ENCODE results near the gene RBM33.
"Not testable (repeated sequence)": the region's sequence is repeated elsewhere in the genome, so short reads cannot be mapped to it uniquely, and the experiment has no call there.

RBM33 gene

GRCh38 chr7:155665079-155665956 lies 20.9 kb downstream of the RBM33 start:
- DNase-seq, result no peak

- DNase-seq, result no peak
These were observed 21.5 kb downstream of the RBM33 start for GRCh38 chr7:155665957-155666287.

- DNase-seq, result no peak
These were observed 22.9 kb downstream of the RBM33 start for GRCh38 chr7:155667241-155667829.

GRCh38 chr7:155669717-155670505 lies 25.4 kb downstream of the RBM33 start:
- DNase-seq, result no peak

GRCh38 chr7:155670521-155670920 lies 26.1 kb downstream of the RBM33 start:
- no peak for DNase-seq

GRCh38 chr7:155674556-155674955 lies 30.1 kb downstream of the RBM33 start:
- DNase-seq, result no peak

GRCh38 chr7:155676052-155676451 lies 31.6 kb downstream of the RBM33 start:
- DNase-seq, result no peak

- no peak for DNase-seq
These were observed 33.2 kb downstream of the RBM33 start for GRCh38 chr7:155677688-155678087.

- no peak for DNase-seq
These were observed 35.7 kb downstream of the RBM33 start for GRCh38 chr7:155680124-155680523.

- no peak for DNase-seq
These were observed 36.4 kb downstream of the RBM33 start for GRCh38 chr7:155680864-155681263.

- no peak for DNase-seq
These were observed 37.2 kb downstream of the RBM33 start for GRCh38 chr7:155681663-155682062.

GRCh38 chr7:155682484-155682883 lies 38.0 kb downstream of the RBM33 start:
- DNase-seq, result no peak

GRCh38 chr7:155683098-155683497 lies 38.6 kb downstream of the RBM33 start:
- DNase-seq, result no peak

GRCh38 chr7:155683714-155684113 lies 39.3 kb downstream of the RBM33 start:
- DNase-seq, result no peak

GRCh38 chr7:155684543-155684942 lies 40.1 kb downstream of the RBM33 start:
- DNase-seq, result no peak

- no peak for DNase-seq
These were observed 40.8 kb downstream of the RBM33 start for GRCh38 chr7:155685070-155685790.

GRCh38 chr7:155685791-155686160 lies 41.3 kb downstream of the RBM33 start:
- DNase-seq, result no peak

GRCh38 chr7:155686620-155687324 lies 42.3 kb downstream of the RBM33 start:
- DNase-seq, result not testable (repeated sequence)

GRCh38 chr7:155688237-155688636 lies 43.8 kb downstream of the RBM33 start:
- not testable (repeated sequence) for DNase-seq

GRCh38 chr7:155690655-155691054 lies 46.2 kb downstream of the RBM33 start:
- DNase-seq, result not testable (repeated sequence)

GRCh38 chr7:155692317-155692716 lies 47.9 kb downstream of the RBM33 start:
- no peak for DNase-seq

GRCh38 chr7:155693826-155694225 lies 49.4 kb downstream of the RBM33 start:
- DNase-seq, result no peak

Measured in stimulated activated CD4-positive, alpha-beta T cell treated with anti-CD3 and anti-CD28 coated beads, Interleukin-2, amount 100 ng/mL, for 48 hours (primary cell).